Measurements from ENCODE around the gene ANTXR1.

ANTXR1 gene

GRCh38 chr2:69081001-69081580, 68.1 kb downstream of the ANTXR1 start:
- no peak overlapping the region for H3K27ac ChIP-seq

GRCh38 chr2:69081757-69082156, 68.8 kb downstream of the ANTXR1 start:
- H3K27ac ChIP-seq: peak overlapping the region; percentile 81
- no peak for TF ChIP-seq CTCF (conservative IDR thresholded peaks at IDR 0.05)
- TF ChIP-seq ZFX (IDR thresholded peaks at IDR 0.05): no peak

More at GRCh38 chr2:69081001-69081580, 68.1 kb downstream of the ANTXR1 start:
- TF ChIP-seq ZFX (IDR thresholded peaks at IDR 0.05) (no peak), CTCF (conservative IDR thresholded peaks at IDR 0.05) (no peak)

- TF ChIP-seq CTCF (conservative IDR thresholded peaks at IDR 0.05) (no peak), ZFX (IDR thresholded peaks at IDR 0.05) (no peak)
- peak overlapping the region; percentile 81 for H3K27ac ChIP-seq
Observed at GRCh38 chr2:69082430-69082997, 69.5 kb downstream of the ANTXR1 start.

- H3K27ac ChIP-seq: peak overlapping the region; percentile 81
Observed at GRCh38 chr2:69083235-69083748, 70.3 kb downstream of the ANTXR1 start.

GRCh38 chr2:69084492-69084891, 71.5 kb downstream of the ANTXR1 start:
- TF ChIP-seq CTCF (conservative IDR thresholded peaks at IDR 0.05) (no peak), ZFX (IDR thresholded peaks at IDR 0.05) (no peak)
- no peak overlapping the region for H3K27ac ChIP-seq

More at GRCh38 chr2:69083235-69083748, 70.3 kb downstream of the ANTXR1 start:
- no peak for TF ChIP-seq ZFX (IDR thresholded peaks at IDR 0.05)
- no peak for TF ChIP-seq CTCF (conservative IDR thresholded peaks at IDR 0.05)

- H3K27ac ChIP-seq: no peak overlapping the region
- no peak for TF ChIP-seq ZFX (IDR thresholded peaks at IDR 0.05)
- no peak for TF ChIP-seq CTCF (conservative IDR thresholded peaks at IDR 0.05)
Observed at GRCh38 chr2:69086466-69086865, 73.5 kb downstream of the ANTXR1 start.

GRCh38 chr2:69087211-69087911, 74.4 kb downstream of the ANTXR1 start:
- H3K27ac ChIP-seq: no peak overlapping the region

More at GRCh38 chr2:69087211-69087911, 74.4 kb downstream of the ANTXR1 start:
- TF ChIP-seq ZFX (IDR thresholded peaks at IDR 0.05): no peak
- no peak for TF ChIP-seq CTCF (conservative IDR thresholded peaks at IDR 0.05)

All from C4-2B (cell line).